ENCODE data around the gene TRIM46. TPM values are rescaled to one million over a fixed set of nuclear protein-coding genes. Genes with fewer than 3 reads are reported as not detected.
"Not testable (repeated sequence)": the region's sequence is repeated elsewhere in the genome, so short reads cannot be mapped to it uniquely, and the experiment has no call there.

Gene TRIM46
- total RNA-seq, 1 experiment from 2014 or later: 6.0 TPM

DNA sequence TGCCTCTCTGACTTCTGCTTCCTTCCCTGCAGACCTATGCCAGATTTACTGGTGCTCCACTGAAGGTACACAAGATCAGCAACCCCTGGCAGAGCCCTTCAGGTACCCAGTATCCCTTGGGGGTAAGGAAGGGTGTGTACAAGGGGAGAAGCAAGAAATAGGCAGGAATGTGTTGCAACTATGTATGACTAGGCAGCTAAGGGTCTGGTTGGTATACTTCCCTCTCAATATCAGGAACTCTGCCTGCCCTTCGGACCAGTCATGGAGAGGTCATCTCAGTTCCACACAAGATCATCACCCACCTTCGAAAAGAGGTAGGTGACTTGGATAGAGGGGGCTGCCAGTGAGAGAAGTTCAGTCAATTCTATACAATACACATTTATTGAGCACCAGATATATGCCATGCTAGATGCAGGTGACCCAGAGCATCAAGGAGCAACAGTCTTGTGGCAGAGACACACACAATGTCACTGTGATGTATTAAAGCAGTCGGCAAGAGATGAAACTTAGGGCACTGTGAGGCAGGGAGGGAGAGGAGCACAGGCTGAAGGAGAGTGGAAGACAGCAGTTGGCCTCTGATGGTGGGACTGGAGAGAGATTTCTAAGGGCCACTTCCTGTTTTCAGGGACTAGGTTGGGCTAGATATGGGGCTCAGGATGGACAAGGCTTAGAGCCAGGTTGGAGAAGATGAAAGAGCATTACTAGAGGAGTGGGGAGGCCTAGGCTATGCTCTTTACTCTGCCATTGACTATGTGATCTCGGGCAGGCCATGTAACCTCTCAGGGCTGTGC lies 36.9 kb downstream of the TRIM46 start:
- no peaks in the 10 kb centered on the region for H3K27me3 ChIP-seq (ENCODE audit: insufficient read depth, low read depth)
- H3K4me2 ChIP-seq: peak overlapping the region; percentile 98
- peaks cover 18% of the 10 kb centered on the region for H3K79me2 ChIP-seq (ENCODE audit: low read depth)
- H3K9me3 ChIP-seq (ENCODE audit: insufficient read depth, low read depth): no peaks in the 10 kb centered on the region
- TF ChIP-seq, protein P1, sequence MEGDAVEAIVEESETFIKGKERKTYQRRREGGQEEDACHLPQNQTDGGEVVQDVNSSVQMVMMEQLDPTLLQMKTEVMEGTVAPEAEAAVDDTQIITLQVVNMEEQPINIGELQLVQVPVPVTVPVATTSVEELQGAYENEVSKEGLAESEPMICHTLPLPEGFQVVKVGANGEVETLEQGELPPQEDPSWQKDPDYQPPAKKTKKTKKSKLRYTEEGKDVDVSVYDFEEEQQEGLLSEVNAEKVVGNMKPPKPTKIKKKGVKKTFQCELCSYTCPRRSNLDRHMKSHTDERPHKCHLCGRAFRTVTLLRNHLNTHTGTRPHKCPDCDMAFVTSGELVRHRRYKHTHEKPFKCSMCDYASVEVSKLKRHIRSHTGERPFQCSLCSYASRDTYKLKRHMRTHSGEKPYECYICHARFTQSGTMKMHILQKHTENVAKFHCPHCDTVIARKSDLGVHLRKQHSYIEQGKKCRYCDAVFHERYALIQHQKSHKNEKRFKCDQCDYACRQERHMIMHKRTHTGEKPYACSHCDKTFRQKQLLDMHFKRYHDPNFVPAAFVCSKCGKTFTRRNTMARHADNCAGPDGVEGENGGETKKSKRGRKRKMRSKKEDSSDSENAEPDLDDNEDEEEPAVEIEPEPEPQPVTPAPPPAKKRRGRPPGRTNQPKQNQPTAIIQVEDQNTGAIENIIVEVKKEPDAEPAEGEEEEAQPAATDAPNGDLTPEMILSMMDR (conservative IDR thresholded peaks at IDR 0.05): no peak
- TF ChIP-seq EZH2 (IDR thresholded peaks at IDR 0.05; ENCODE audit: low read depth): no peak
- H3K4me3 ChIP-seq: 0 out of 2 replicates have a peak overlapping the region, but pooled peaks have one; percentile 78
- peaks cover 26% of the 10 kb centered on the region for H3K4me1 ChIP-seq (replicated peaks; ENCODE audit: insufficient read depth)
- CTCF ChIA-PET: no interaction called here
- no peak for DNase-seq
- no peaks in the 10 kb centered on the region for H3K36me3 ChIP-seq (ENCODE audit: low read depth)
- POLR2A ChIA-PET (ENCODE audit: unreplicated experiment): no interaction called here
- BruUV-seq (replicated peaks): no TSS peak
- H4K20me1 ChIP-seq (ENCODE audit: insufficient read depth): no peaks in the 10 kb centered on the region
- no peak overlapping the region for H3K27ac ChIP-seq
- intact Hi-C loops (cut with micrococcal nuclease; ENCODE audit: unreplicated experiment): no loop called here
- no peaks in the 10 kb centered on the region for H3K9me2 ChIP-seq (ENCODE audit: insufficient read depth)
- no peak overlapping the region for H2AFZ ChIP-seq
- H3F3A ChIP-seq (ENCODE audit: insufficient read depth, low read depth): peaks cover 11% of the 10 kb centered on the region; the same call in 1 of the 2 replicates

DNA sequence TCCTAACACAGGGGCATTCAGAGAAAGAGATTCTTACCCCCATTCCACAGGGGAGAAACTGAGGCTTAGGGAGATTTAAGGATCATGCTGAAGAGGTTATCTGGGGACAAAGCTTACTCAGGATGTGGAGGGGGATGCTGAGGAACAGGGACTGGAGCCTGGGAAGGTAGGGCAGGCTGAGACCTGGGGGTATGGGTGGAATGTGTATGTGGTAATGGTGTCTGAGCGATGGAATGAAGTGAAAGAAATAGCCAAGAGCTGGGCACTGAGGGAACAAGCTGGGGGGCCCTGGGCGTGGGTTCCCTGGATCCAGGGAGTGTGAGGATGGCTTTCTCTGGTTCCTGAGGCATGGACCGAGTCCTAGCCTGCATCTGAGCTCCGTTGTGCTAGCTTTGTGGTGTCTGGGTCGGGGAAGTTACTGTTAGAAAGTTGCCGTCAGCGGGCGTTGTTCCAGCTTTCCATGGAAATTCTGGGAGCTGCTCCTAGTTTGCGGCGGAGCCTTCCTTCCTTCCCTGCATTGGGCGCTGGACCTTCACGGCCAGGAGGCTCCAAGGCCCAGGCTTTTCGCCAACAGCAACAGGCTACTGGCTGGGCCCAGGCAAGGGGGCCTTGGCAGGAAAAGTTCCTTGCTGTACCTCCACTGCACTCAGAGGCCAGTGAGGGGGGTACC lies 37.9 kb downstream of the TRIM46 start:
- H3K4me2 ChIP-seq; H3K27ac ChIP-seq; H3K4me3 ChIP-seq; DNase-seq; H3K36me3 ChIP-seq (ENCODE audit: low read depth); intact Hi-C loops (cut with micrococcal nuclease; ENCODE audit: unreplicated experiment); CTCF ChIA-PET; H4K20me1 ChIP-seq (ENCODE audit: insufficient read depth); H3K9me3 ChIP-seq (ENCODE audit: insufficient read depth, low read depth); H3K9me2 ChIP-seq (ENCODE audit: insufficient read depth); H3K27me3 ChIP-seq (ENCODE audit: insufficient read depth, low read depth); BruUV-seq (replicated peaks); H2AFZ ChIP-seq: not testable (repeated sequence)
- H3F3A ChIP-seq (ENCODE audit: insufficient read depth, low read depth): peaks cover 11% of the 10 kb centered on the region; the same call in 1 of the 2 replicates
- peaks cover 18% of the 10 kb centered on the region for H3K79me2 ChIP-seq (ENCODE audit: low read depth)
- POLR2A ChIA-PET (ENCODE audit: unreplicated experiment): interaction anchor here (1.1 kb wide), 1 partner anchor 9 kb away, joined by 5 read pairs; no protein-coding TSS in a partner anchor
- H3K4me1 ChIP-seq (replicated peaks; ENCODE audit: insufficient read depth): peaks cover 26% of the 10 kb centered on the region

DNA sequence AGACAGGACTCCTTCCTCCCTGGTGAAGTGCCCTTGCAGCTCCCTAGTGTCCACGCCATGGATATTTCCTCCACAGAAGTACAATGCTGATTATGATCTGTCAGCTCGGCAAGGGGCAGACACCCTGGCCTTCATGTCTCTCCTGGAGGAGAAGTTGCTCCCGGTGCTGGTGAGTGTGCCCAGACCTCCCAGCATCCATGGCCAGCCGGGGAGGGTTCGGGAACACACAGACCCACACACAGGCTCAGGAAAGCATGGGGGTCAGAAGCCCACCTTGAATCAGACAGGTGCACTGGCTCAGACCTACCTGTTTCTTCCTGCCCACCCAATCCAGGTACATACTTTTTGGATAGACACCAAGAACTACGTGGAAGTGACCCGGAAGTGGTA lies 38.4 kb downstream of the TRIM46 start:
- BruUV-seq (replicated peaks); H3K27me3 ChIP-seq (ENCODE audit: insufficient read depth, low read depth); H3K4me3 ChIP-seq; DNase-seq; H3F3A ChIP-seq (ENCODE audit: insufficient read depth, low read depth); H3K9me2 ChIP-seq (ENCODE audit: insufficient read depth); H2AFZ ChIP-seq; CTCF ChIA-PET; H3K9me3 ChIP-seq (ENCODE audit: insufficient read depth, low read depth); H3K36me3 ChIP-seq (ENCODE audit: low read depth); H3K27ac ChIP-seq; intact Hi-C loops (cut with micrococcal nuclease; ENCODE audit: unreplicated experiment); H4K20me1 ChIP-seq (ENCODE audit: insufficient read depth); H3K4me2 ChIP-seq: not testable (repeated sequence)
- POLR2A ChIA-PET (ENCODE audit: unreplicated experiment): interaction anchor here (1.1 kb wide), 1 partner anchor 9 kb away, joined by 5 read pairs; no protein-coding TSS in a partner anchor
- Histone ChIP-seq H3K79me2 (ENCODE audit: low read depth) (peaks cover 18% of the 10 kb centered on the region), H3K4me1 (replicated peaks; ENCODE audit: insufficient read depth) (peaks cover 23% of the 10 kb centered on the region)

DNA sequence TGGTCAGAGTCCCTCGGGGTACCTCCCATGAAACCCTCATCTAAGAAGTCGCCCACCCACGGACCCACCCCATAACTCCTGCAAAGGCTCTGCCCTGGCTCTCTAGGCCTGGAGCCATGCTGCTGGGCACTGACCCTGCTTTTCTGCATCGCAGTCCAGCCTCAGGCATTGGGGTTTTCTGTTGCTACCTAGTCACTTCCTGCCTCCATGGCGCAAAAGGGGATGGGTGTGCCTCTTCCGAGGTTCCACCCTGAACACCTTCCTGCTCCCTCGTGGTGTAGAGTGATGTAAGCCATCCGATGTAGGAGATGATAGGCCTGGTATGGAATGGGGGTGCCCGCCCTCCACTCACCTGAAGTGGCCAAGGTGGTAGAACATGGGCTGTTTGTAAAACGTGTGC lies 41.1 kb downstream of the TRIM46 start:
- H2AFZ ChIP-seq; CTCF ChIA-PET; H3F3A ChIP-seq (ENCODE audit: insufficient read depth, low read depth); H4K20me1 ChIP-seq (ENCODE audit: insufficient read depth); POLR2A ChIA-PET (ENCODE audit: unreplicated experiment); DNase-seq; H3K4me2 ChIP-seq; intact Hi-C loops (cut with micrococcal nuclease; ENCODE audit: unreplicated experiment); H3K79me2 ChIP-seq (ENCODE audit: low read depth); H3K27me3 ChIP-seq (ENCODE audit: insufficient read depth, low read depth); H3K9me2 ChIP-seq (ENCODE audit: insufficient read depth); H3K9me3 ChIP-seq (ENCODE audit: insufficient read depth, low read depth); H3K4me1 ChIP-seq (replicated peaks; ENCODE audit: insufficient read depth); H3K36me3 ChIP-seq (ENCODE audit: low read depth); H3K27ac ChIP-seq; BruUV-seq (replicated peaks); H3K4me3 ChIP-seq: not testable (repeated sequence)
